HepG2 (cell line): ENCODE data around the gene PPP2R2D. TPM values are rescaled to one million over a fixed set of nuclear protein-coding genes. Genes with fewer than 3 reads are reported as not detected.

Experiments
- CBX1 ChIP-seq: IDR thresholded peaks from one replicate; pipeline ENCODE4 v1.6.1; 2016; ENCODE audit warnings: antibody characterized with exemption, low read depth
- KDM5B ChIP-seq: sonication (generic); formaldehyde crosslinking; IDR thresholded peaks from 2 replicates; pipeline ENCODE4 v1.4.0; 2020; ENCODE audit warnings: missing genetic modification reagents, mild to moderate bottlenecking, borderline replicate concordance
- NR1H2 ChIP-seq: sonication (generic); formaldehyde crosslinking; IDR thresholded peaks from 2 replicates; pipeline ENCODE4 v1.8.1; 2022; ENCODE audit warnings: low read depth, missing genetic modification reagents, borderline replicate concordance
- ZNF160 ChIP-seq: sonication (generic); formaldehyde crosslinking; IDR thresholded peaks from 2 replicates; pipeline ENCODE4 v1.8.0; 2022; ENCODE audit warnings: mild to moderate bottlenecking, inconsistent platforms, missing genetic modification reagents
- ZNF20 ChIP-seq: sonication (generic); formaldehyde crosslinking; IDR thresholded peaks from 2 replicates; pipeline ENCODE4 v1.4.0; 2020; ENCODE audit warnings: mild to moderate bottlenecking, moderate library complexity, missing genetic modification reagents
- ZNF225 ChIP-seq: sonication (generic); formaldehyde crosslinking; IDR thresholded peaks from 2 replicates; pipeline ENCODE4 v1.4.0; 2020; ENCODE audit warnings: mild to moderate bottlenecking, missing genetic modification reagents
- ZNF235 ChIP-seq: sonication (generic); formaldehyde crosslinking; IDR thresholded peaks from 2 replicates; pipeline ENCODE4 v1.8.1; 2023; ENCODE audit warnings: mild to moderate bottlenecking, missing genetic modification reagents, borderline replicate concordance
- ZSCAN22 ChIP-seq: sonication (generic); formaldehyde crosslinking; IDR thresholded peaks from 2 replicates; pipeline ENCODE4 v1.4.0; 2020; ENCODE audit warnings: mild to moderate bottlenecking, missing genetic modification reagents
- polyA plus RNA-seq, 8 experiments: library from polyadenylated mRNA; depleted of rRNA in 3 of 8; stranded (reverse) in 7 of 8; unstranded in 1 of 8; fragments of >200 nt; fragmentation: Illumina TruSeq in 4 of 8; extraction: Trizol in 4 of 8; gene quantifications; 2 replicates each; pipeline versions ENCODE4 v1.2.1 to v1.2.3, GENCODE V29; 2011 to 2016; ENCODE audit warnings: low read depth in 4 of 8, missing spikeins in 1 of 8, mixed read lengths in 1 of 8; ENCODE audit not compliant: insufficient read depth in 1 of 8
- total RNA-seq, 5 experiments: library from RNA; depleted of rRNA; stranded (reverse); fragments of >200 nt; fragmentation: Illumina TruSeq; extraction: Trizol; gene quantifications; 2 replicates each; pipeline ENCODE4 v1.2.3, GENCODE V29; 2016; ENCODE audit warnings: low read depth in 1 of 5
- TF ChIP-seq, protein P1 (sequence below): sonication (generic); formaldehyde crosslinking; IDR thresholded peaks from 2 replicates; pipeline ENCODE4 v1.4.0; 2020; ENCODE audit warnings: missing genetic modification reagents
- TF ChIP-seq, protein P2 (sequence below): sonication (generic); formaldehyde crosslinking; IDR thresholded peaks from 2 replicates; pipeline ENCODE4 v1.4.0; 2020; ENCODE audit warnings: low read depth, mild to moderate bottlenecking, missing genetic modification reagents
- TF ChIP-seq, protein P3 (sequence below): sonication (generic); formaldehyde crosslinking; IDR thresholded peaks from 2 replicates; pipeline ENCODE4 v1.4.0; 2020; ENCODE audit warnings: missing genetic modification reagents
- TF ChIP-seq, protein P4 (sequence below): sonication (generic); formaldehyde crosslinking; IDR thresholded peaks from 2 replicates; pipeline ENCODE4 v1.5.1; 2020; ENCODE audit warnings: mild to moderate bottlenecking, missing genetic modification reagents, borderline replicate concordance
- TF ChIP-seq, protein P5 (sequence below): IDR thresholded peaks from 2 replicates; pipeline ENCODE4 v1.4.0; 2020; ENCODE audit warnings: mild to moderate bottlenecking, missing genetic modification reagents

PPP2R2D gene
- total and polyA plus RNA-seq, 2 of the 13 experiments (the other 11 are each of a cell fraction or from before 2014, with no cell fraction given) = 32.7 to 33.2 TPM

DNA sequence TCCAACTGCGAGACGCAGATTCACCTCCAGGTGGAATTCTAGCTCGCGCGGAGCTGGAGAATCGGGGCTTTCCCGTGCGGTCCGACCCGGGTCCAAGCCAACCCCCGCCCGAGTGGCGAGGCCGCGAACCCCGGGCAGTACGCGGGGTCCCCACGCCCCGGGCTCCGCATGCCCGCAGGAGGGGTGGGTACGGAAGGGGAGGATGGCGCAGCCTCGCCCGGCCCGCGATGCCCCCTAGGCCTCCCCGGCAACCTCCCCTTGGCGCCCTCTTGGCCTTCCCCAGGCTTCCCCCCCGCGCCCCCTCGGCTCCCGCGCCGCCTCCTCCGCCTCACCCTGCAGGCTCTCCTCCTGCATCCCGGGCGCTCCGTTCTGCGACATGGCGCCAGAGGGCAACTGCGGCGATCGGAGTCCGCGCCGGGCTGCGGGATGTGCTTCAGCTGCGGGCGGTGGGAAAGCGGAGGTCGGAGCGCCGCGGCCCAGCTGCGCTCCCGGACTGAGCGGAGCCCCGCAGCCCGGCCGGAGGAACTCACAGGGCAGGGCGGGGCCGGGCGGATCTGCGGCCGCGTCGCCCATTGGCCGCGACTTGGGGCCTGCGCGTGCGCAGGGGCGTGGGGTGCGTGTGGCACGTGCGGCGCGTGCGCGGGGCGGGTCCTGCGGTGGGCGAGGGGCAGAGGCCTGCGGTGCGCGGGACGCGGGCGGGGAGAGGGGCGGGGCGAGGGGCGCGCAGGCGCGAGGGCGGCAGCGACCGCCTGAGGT is 80.8 kb downstream of the PPP2R2D start, which contains the start of gene BNIP3 (continued):
- TF ChIP-seq ZNF160 (CRISPR knock-in tag) = peak; percentile 69; the same call in 1 of the 2 replicates
- peak; percentile 39; the same call in 1 of the 2 replicates for TF ChIP-seq ZSCAN22 (CRISPR knock-in tag)
- peak; percentile 15; the same call in 1 of the 2 replicates for TF ChIP-seq NR1H2 (CRISPR knock-in tag)
- TF ChIP-seq CBX1 = peak; percentile 20
- TF ChIP-seq ZNF20 (CRISPR knock-in tag) = no peak
- TF ChIP-seq KDM5B (CRISPR knock-in tag) = peak; percentile 92; the same call in 1 of the 2 replicates
- TF ChIP-seq, protein P1, sequence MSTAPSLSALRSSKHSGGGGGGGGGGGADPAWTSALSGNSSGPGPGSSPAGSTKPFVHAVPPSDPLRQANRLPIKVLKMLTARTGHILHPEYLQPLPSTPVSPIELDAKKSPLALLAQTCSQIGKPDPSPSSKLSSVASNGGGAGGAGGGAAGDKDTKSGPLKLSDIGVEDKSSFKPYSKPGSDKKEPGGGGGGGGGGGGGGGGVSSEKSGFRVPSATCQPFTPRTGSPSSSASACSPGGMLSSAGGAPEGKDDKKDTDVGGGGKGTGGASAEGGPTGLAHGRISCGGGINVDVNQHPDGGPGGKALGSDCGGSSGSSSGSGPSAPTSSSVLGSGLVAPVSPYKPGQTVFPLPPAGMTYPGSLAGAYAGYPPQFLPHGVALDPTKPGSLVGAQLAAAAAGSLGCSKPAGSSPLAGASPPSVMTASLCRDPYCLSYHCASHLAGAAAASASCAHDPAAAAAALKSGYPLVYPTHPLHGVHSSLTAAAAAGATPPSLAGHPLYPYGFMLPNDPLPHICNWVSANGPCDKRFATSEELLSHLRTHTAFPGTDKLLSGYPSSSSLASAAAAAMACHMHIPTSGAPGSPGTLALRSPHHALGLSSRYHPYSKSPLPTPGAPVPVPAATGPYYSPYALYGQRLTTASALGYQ (CRISPR knock-in tag) = 0 out of 2 replicates have a peak, but pooled peaks have one; percentile 55
- TF ChIP-seq, protein P2, sequence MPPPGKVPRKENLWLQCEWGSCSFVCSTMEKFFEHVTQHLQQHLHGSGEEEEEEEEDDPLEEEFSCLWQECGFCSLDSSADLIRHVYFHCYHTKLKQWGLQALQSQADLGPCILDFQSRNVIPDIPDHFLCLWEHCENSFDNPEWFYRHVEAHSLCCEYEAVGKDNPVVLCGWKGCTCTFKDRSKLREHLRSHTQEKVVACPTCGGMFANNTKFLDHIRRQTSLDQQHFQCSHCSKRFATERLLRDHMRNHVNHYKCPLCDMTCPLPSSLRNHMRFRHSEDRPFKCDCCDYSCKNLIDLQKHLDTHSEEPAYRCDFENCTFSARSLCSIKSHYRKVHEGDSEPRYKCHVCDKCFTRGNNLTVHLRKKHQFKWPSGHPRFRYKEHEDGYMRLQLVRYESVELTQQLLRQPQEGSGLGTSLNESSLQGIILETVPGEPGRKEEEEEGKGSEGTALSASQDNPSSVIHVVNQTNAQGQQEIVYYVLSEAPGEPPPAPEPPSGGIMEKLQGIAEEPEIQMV (CRISPR knock-in tag) = peak; percentile 94; the same call in 1 of the 2 replicates
- TF ChIP-seq, protein P3, sequence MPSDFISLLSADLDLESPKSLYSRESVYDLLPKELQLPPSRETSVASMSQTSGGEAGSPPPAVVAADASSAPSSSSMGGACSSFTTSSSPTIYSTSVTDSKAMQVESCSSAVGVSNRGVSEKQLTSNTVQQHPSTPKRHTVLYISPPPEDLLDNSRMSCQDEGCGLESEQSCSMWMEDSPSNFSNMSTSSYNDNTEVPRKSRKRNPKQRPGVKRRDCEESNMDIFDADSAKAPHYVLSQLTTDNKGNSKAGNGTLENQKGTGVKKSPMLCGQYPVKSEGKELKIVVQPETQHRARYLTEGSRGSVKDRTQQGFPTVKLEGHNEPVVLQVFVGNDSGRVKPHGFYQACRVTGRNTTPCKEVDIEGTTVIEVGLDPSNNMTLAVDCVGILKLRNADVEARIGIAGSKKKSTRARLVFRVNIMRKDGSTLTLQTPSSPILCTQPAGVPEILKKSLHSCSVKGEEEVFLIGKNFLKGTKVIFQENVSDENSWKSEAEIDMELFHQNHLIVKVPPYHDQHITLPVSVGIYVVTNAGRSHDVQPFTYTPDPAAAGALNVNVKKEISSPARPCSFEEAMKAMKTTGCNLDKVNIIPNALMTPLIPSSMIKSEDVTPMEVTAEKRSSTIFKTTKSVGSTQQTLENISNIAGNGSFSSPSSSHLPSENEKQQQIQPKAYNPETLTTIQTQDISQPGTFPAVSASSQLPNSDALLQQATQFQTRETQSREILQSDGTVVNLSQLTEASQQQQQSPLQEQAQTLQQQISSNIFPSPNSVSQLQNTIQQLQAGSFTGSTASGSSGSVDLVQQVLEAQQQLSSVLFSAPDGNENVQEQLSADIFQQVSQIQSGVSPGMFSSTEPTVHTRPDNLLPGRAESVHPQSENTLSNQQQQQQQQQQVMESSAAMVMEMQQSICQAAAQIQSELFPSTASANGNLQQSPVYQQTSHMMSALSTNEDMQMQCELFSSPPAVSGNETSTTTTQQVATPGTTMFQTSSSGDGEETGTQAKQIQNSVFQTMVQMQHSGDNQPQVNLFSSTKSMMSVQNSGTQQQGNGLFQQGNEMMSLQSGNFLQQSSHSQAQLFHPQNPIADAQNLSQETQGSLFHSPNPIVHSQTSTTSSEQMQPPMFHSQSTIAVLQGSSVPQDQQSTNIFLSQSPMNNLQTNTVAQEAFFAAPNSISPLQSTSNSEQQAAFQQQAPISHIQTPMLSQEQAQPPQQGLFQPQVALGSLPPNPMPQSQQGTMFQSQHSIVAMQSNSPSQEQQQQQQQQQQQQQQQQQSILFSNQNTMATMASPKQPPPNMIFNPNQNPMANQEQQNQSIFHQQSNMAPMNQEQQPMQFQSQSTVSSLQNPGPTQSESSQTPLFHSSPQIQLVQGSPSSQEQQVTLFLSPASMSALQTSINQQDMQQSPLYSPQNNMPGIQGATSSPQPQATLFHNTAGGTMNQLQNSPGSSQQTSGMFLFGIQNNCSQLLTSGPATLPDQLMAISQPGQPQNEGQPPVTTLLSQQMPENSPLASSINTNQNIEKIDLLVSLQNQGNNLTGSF = 0 out of 2 replicates have a peak, but pooled peaks have one; percentile 14
- TF ChIP-seq ZNF235 (CRISPR knock-in tag) = no peak
- TF ChIP-seq, protein P4, sequence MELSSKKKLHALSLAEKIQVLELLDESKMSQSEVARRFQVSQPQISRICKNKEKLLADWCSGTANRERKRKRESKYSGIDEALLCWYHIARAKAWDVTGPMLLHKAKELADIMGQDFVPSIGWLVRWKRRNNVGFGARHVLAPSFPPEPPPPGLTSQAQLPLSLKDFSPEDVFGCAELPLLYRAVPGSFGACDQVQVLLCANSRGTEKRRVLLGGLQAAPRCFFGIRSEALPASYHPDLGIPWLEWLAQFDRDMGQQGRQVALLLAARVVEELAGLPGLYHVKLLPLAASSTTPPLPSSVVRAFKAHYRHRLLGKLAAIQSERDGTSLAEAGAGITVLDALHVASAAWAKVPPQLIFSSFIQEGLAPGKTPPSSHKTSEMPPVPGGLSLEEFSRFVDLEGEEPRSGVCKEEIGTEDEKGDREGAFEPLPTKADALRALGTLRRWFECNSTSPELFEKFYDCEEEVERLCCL (CRISPR knock-in tag) = no peak
- TF ChIP-seq, protein P5, sequence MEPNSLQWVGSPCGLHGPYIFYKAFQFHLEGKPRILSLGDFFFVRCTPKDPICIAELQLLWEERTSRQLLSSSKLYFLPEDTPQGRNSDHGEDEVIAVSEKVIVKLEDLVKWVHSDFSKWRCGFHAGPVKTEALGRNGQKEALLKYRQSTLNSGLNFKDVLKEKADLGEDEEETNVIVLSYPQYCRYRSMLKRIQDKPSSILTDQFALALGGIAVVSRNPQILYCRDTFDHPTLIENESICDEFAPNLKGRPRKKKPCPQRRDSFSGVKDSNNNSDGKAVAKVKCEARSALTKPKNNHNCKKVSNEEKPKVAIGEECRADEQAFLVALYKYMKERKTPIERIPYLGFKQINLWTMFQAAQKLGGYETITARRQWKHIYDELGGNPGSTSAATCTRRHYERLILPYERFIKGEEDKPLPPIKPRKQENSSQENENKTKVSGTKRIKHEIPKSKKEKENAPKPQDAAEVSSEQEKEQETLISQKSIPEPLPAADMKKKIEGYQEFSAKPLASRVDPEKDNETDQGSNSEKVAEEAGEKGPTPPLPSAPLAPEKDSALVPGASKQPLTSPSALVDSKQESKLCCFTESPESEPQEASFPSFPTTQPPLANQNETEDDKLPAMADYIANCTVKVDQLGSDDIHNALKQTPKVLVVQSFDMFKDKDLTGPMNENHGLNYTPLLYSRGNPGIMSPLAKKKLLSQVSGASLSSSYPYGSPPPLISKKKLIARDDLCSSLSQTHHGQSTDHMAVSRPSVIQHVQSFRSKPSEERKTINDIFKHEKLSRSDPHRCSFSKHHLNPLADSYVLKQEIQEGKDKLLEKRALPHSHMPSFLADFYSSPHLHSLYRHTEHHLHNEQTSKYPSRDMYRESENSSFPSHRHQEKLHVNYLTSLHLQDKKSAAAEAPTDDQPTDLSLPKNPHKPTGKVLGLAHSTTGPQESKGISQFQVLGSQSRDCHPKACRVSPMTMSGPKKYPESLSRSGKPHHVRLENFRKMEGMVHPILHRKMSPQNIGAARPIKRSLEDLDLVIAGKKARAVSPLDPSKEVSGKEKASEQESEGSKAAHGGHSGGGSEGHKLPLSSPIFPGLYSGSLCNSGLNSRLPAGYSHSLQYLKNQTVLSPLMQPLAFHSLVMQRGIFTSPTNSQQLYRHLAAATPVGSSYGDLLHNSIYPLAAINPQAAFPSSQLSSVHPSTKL = peak; percentile 40
- peak; percentile 86 for TF ChIP-seq ZNF225 (CRISPR knock-in tag)
